Breast epithelium (tissue), 3 donors: ENCODE data around the gene TASP1.

Source experiments
- CTCF ChIP-seq, 3 donors: fragments of 450-650 bp; IDR thresholded peaks; one replicate each; pipeline ENCODE4 v1.5.1; 2016 to 2017; ENCODE audit warnings: antibody characterized with exemption in 3 of 3, mild to moderate bottlenecking in 3 of 3, moderate library complexity in 3 of 3
- POLR2AphosphoS5 ChIP-seq, 3 donors: sonication (generic); formaldehyde crosslinking; IDR thresholded peaks; one replicate each; pipeline ENCODE4 v1.6.1; 2017; ENCODE audit warnings: antibody characterized with exemption in 3 of 3

GRCh38 chr20:13684566-13685222 lies 46.0 kb upstream of the TASP1 start:
- no peak for TF ChIP-seq CTCF (IDR thresholded peaks at IDR 0.05)
- TF ChIP-seq POLR2AphosphoS5 (IDR thresholded peaks at IDR 0.05) = no peak
